Adrenal gland (tissue), 12 donors: ENCODE data around the gene PODXL. TPM values are rescaled to one million over a fixed set of nuclear protein-coding genes. Genes with fewer than 3 reads are reported as not detected.

ENCODE experiments used
- DNase-seq, 7 donors: peaks; one replicate each; pipeline ENCODE4 v3.0.0-alpha.2; 2019 to 2020
- H3K27ac ChIP-seq, 5 donors: fragments of 200-600 bp; sonication (generic) in 4 of 5; 1 replicate in 3 of 5; 2 replicates in 2 of 5; pipeline versions ENCODE4 v1.5.1 to v1.8.0; 2016 to 2020; ENCODE audit warnings: mild to moderate bottlenecking in 1 of 5
- H3K27me3 ChIP-seq: fragments of 200-600 bp; 2 replicates; pipeline ENCODE4 v1.8.0; 2021
- H3K36me3 ChIP-seq, 2 donors: fragments of 200-600 bp; replicated peaks in 1 of 2; 1 replicate in 1 of 2; 2 replicates in 1 of 2; pipeline versions ENCODE4 v1.5.1 to v1.8.0; 2018 to 2022
- H3K4me1 ChIP-seq, 2 donors: fragments of 200-600 bp; replicated peaks in 1 of 2; 1 replicate in 1 of 2; 2 replicates in 1 of 2; pipeline versions ENCODE4 v1.5.1 to v1.8.0; 2018 to 2021
- H3K4me3 ChIP-seq, 4 donors: fragments of 200-600 bp; sonication (generic) in 3 of 4; one replicate each; pipeline ENCODE4 v1.5.1; 2016 to 2018
- H3K9me3 ChIP-seq, 3 donors: fragments of 200-600 bp; sonication (generic) in 1 of 3; replicated peaks in 1 of 3; 1 replicate in 2 of 3; 2 replicates in 1 of 3; pipeline versions ENCODE4 v1.5.1 to v1.8.0; 2016 to 2021
- POLR2A ChIP-seq, 2 donors: fragments of 450-650 bp; IDR thresholded peaks; one replicate each; pipeline ENCODE4 v1.6.1; 2017; ENCODE audit warnings: antibody characterized with exemption in 2 of 2, mild to moderate bottlenecking in 2 of 2, moderate library complexity in 1 of 2
- WGBS, 4 donors: extraction: QIAGEN DNeasy Blood & Tissue Kit in 2 of 4; methylation state at CpG; one replicate each; pipeline versions ENCODE4 v1.1.5 to v1.1.7; 2013 to 2017; 5-methylcytosine and 5-hydroxymethylcytosine counted together
- intact Hi-C, 2 donors: fragments of 100-400 bp; cut with DNase I; formaldehyde crosslinking; loops; one replicate each; pipeline versions ENCODE4 v1.14.1 to v1.15.0; 2022 to 2023
- polyA plus RNA-seq, 3 donors: library from polyadenylated mRNA; stranded (reverse); fragments of 200-250 nt in 2 of 3; fragments of 350-450 nt in 1 of 3; fragmentation: Illumina TruSeq in 1 of 3; extraction: RNeasy Lipid Tissue Mini Kit (QIAGEN cat#74804) in 1 of 3; gene quantifications; one replicate each; pipeline ENCODE4 v1.2.3, GENCODE V29; 2013 to 2014
- total RNA-seq, 9 donors: library from RNA; depleted of rRNA in 4 of 9; stranded (reverse); fragments of >200 nt in 4 of 9; fragments of 120-200 nt in 1 of 9; fragmentation: NEBNext Ultra II Directional in 1 of 9; extraction: Animal tissue kit (Norgen Biotek cat#: 25700) in 1 of 9; gene quantifications; one replicate each; pipeline versions ENCODE4 v1.1.0 to v1.2.4, GENCODE V29; 2013 to 2023
- TF ChIP-seq, protein P1 (sequence below), 6 experiments: fragments of 450-650 bp in 4 of 6; fragments of 200-600 bp in 2 of 6; sonication (generic) in 1 of 6; IDR thresholded peaks; 1 replicate in 5 of 6; 2 replicates in 1 of 6; pipeline versions ENCODE4 v1.5.1 to v1.8.0; 2016 to 2021; ENCODE audit warnings: antibody characterized with exemption in 6 of 6, mild to moderate bottlenecking in 2 of 6, moderate library complexity in 1 of 6
- donor health status: healthy with polysubstance abuse.
- donor health status: Bipolar disorder and iron deficiency.
- donor health status: DM: yes; HTN: yes; CAD: no.
- donor health status: DM: no; HTN: no; CAD: no.
- donor health status: DM: no; HTN: no; CAD: no.
- donor health status: DM: yes; HTN: yes; CAD: no.

The PODXL gene
- total and polyA plus RNA-seq, 12 donors, result 7.0 to 99.6 (median 35.6) TPM

DNA sequence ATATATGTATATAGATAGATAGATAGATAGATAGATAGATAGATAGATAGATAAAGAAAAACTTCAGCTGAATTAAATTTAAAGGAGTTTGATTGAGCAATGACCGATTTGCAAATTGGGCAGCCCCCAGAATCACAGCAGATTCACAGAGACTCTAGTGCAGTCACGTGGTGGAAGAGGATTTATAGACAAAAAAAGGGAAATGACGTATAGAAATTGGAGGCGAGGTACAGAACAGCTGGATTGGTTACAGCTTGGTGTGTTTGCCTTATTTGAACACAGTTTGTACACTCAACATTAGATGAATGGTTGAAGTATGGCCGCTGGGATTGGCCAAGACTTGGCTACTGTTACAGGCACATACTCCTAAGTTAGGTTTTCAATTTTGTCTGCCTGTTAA, 8.2 kb upstream of the PODXL start:
- Histone ChIP-seq H3K4me1 (no peaks in the 10 kb centered on the region), H3K36me3 (no peaks in the 10 kb centered on the region), H3K27me3 (no peaks in the 10 kb centered on the region), H3K27ac (no peak overlapping the region), H3K9me3 (no peaks in the 10 kb centered on the region), H3K4me3 (no peak overlapping the region)
- TF ChIP-seq, protein P1, sequence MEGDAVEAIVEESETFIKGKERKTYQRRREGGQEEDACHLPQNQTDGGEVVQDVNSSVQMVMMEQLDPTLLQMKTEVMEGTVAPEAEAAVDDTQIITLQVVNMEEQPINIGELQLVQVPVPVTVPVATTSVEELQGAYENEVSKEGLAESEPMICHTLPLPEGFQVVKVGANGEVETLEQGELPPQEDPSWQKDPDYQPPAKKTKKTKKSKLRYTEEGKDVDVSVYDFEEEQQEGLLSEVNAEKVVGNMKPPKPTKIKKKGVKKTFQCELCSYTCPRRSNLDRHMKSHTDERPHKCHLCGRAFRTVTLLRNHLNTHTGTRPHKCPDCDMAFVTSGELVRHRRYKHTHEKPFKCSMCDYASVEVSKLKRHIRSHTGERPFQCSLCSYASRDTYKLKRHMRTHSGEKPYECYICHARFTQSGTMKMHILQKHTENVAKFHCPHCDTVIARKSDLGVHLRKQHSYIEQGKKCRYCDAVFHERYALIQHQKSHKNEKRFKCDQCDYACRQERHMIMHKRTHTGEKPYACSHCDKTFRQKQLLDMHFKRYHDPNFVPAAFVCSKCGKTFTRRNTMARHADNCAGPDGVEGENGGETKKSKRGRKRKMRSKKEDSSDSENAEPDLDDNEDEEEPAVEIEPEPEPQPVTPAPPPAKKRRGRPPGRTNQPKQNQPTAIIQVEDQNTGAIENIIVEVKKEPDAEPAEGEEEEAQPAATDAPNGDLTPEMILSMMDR (IDR thresholded peaks at IDR 0.05), result no peak
- TF ChIP-seq POLR2A (IDR thresholded peaks at IDR 0.05), result no peak
- 63 to 80% (median 72%) methylated on average over 5 of the region's 5 CpGs for WGBS, 4 donors
- intact Hi-C loops, result no loop called here
- DNase-seq, result no peak

GRCh38 chr7:131563918-131564317, 7.5 kb upstream of the PODXL start:
- no peaks in the 10 kb centered on the region for H3K27me3 ChIP-seq
- H3K9me3 ChIP-seq, result no peaks in the 10 kb centered on the region
- 72 to 87% (median 83%) methylated on average over 5 of the region's 5 CpGs for WGBS, 4 donors
- no peaks in the 10 kb centered on the region for H3K36me3 ChIP-seq
- DNase-seq, result no peak
- no peak overlapping the region for H3K4me3 ChIP-seq
- intact Hi-C loops, result no loop called here
- no peaks in the 10 kb centered on the region for H3K4me1 ChIP-seq
- H3K27ac ChIP-seq, result no peak overlapping the region
- TF ChIP-seq POLR2A (IDR thresholded peaks at IDR 0.05), result no peak
- TF ChIP-seq, protein P1 (IDR thresholded peaks at IDR 0.05), result no peak

- Histone ChIP-seq H3K27ac (no peak overlapping the region), H3K36me3 (no peaks in the 10 kb centered on the region), H3K9me3 (no peaks in the 10 kb centered on the region), H3K4me3 (no peak overlapping the region), H3K27me3 (no peaks in the 10 kb centered on the region), H3K4me1 (peaks cover 2 to 3% of the 10 kb centered on the region in 2 donors)
- intact Hi-C loops, result no loop called here
- TF ChIP-seq POLR2A (IDR thresholded peaks at IDR 0.05), result no peak
- TF ChIP-seq, protein P1 (IDR thresholded peaks at IDR 0.05), result no peak
- no peak for DNase-seq
- 65 to 81% (median 75%) methylated on average over 2 of the region's 2 CpGs for WGBS, 4 donors
Measured at GRCh38 chr7:131562941-131563340, 6.5 kb upstream of the PODXL start.

- no peak overlapping the region for H3K27ac ChIP-seq
- peaks cover 22 to 24% of the 10 kb centered on the region in 2 donors for H3K4me1 ChIP-seq
- WGBS, 4 donors, result 82 to 97% (median 90%) methylated on average over 2 of the region's 2 CpGs
- no peak for DNase-seq
- H3K27me3 ChIP-seq, result no peaks in the 10 kb centered on the region
- no peaks in the 10 kb centered on the region for H3K9me3 ChIP-seq
- intact Hi-C loops, result no loop called here
- no peak overlapping the region for H3K4me3 ChIP-seq
- TF ChIP-seq, protein P1 (IDR thresholded peaks at IDR 0.05), result no peak
- TF ChIP-seq POLR2A (IDR thresholded peaks at IDR 0.05), result no peak
- no peaks in the 10 kb centered on the region for H3K36me3 ChIP-seq
Measured at GRCh38 chr7:131560061-131560460, 3.6 kb upstream of the PODXL start.
